ENCODE measurements around the gene EID2B.

GRCh38 chr19:39506598-39506943 is 26.1 kb downstream of the EID2B start:
- TF ChIP-seq POLR2AphosphoS5 (IDR thresholded peaks at IDR 0.05; ENCODE audit: low read depth) (no peak), CTCF (IDR thresholded peaks at IDR 0.05; ENCODE audit: insufficient read depth, low read length) (no peak)

All from HL-60 (cell line).